ENCODE data around the gene DEFB124. TPM values are rescaled to one million over a fixed set of nuclear protein-coding genes. Genes with fewer than 3 reads are reported as not detected.
"Not testable (repeated sequence)": the region's sequence is repeated elsewhere in the genome, so short reads cannot be mapped to it uniquely, and the experiment has no call there.

Gene DEFB124
- total RNA-seq, 1 experiment from 2014 or later = not detected

DNA sequence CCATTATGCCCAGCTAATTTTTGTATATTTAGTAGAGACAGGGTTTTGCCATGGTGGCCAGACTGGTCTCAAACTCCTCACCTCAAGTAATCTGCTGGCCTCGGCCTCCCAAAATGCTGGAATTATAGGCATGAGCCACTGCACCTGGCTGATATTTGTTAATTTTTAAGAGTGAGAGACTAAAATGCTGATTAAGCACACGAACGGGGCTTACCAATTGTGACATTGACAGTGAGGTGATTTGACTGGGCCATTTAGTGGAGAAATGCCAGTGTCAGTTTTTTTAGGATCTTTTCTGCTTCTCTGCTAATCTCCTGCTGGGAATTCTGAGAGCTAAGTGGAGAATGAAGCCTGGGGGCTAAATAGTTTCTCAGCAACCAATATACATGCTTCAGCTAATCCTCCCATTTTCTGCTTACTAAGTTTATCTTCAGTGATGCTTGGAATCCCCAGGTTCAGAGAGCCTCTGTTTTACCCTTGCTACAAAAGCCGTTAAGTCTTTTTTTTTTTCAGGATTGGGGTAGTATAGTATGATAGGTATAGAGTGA lies 44.3 kb downstream of the DEFB124 start:
- H4K91ac ChIP-seq (ENCODE audit: insufficient read length, low read depth, low read length) = no peak overlapping the region
- H4K20me1 ChIP-seq (ENCODE audit: control insufficient read depth, insufficient read depth, insufficient read length) = no peaks in the 10 kb centered on the region
- H3T11ph ChIP-seq (ENCODE audit: low read length) = no peak overlapping the region
- H3K4me1 Mint-ChIP-seq = no peaks in the 10 kb centered on the region
- H3K23me2 ChIP-seq (ENCODE audit: insufficient read length, low read depth, low read length, poor library complexity, severe bottlenecking) = no peaks in the 10 kb centered on the region
- no peak overlapping the region for H4K8ac ChIP-seq (replicated peaks; ENCODE audit: insufficient read length, low read depth, low read length)
- no peak overlapping the region for H2BK12ac ChIP-seq (ENCODE audit: insufficient read length, low read depth, low read length)
- peaks cover 0 to 21% (median 2%) of the 10 kb centered on the region in 3 experiments; a peak in 4 of 7 replicates for H3K36me3 Mint-ChIP-seq (ENCODE audit: insufficient read depth in 1 of 3, low read depth in 3 of 3)
- no peak overlapping the region for H3K4me2 ChIP-seq (ENCODE audit: insufficient read depth, insufficient read length, low read length)
- peaks cover 58 to 65% of the 10 kb centered on the region in 2 experiments for H3K9me3 Mint-ChIP-seq
- H3K27ac ChIP-seq (ENCODE audit: insufficient read length, low read depth, low read length) = no peak overlapping the region
- no peaks in the 10 kb centered on the region for H3K79me2 ChIP-seq (ENCODE audit: insufficient read depth, low read length)
- no peak overlapping the region for H2BK15ac ChIP-seq (ENCODE audit: low read depth, low read length)
- H3K9me3 ChIP-seq (ENCODE audit: control insufficient read depth, low read depth, low read length) = peaks cover 26% of the 10 kb centered on the region
- no peaks in the 10 kb centered on the region for H3K4me1 ChIP-seq (ENCODE audit: insufficient read depth, low read length)
- TF ChIP-seq CTCF (conservative IDR thresholded peaks at IDR 0.05) = no peak
- H3K23ac ChIP-seq (ENCODE audit: insufficient read length, low read depth, low read length) = no peak overlapping the region
- H2AFZ ChIP-seq (ENCODE audit: low read length) = no peak overlapping the region
- no peak overlapping the region for H3K27ac Mint-ChIP-seq
- H4K5ac ChIP-seq (ENCODE audit: insufficient read length, low read depth, low read length) = no peak overlapping the region
- no peak overlapping the region for H2AK5ac ChIP-seq (ENCODE audit: insufficient read length, low read length)
- no peak for DNase-seq
- no CpG with 5 or more reads among the region's 4 CpGs for WGBS (ENCODE audit: extremely low coverage, insufficient read length, low lambda C conversion rate)
- no peak overlapping the region for H2BK5ac ChIP-seq (ENCODE audit: insufficient read length, low read length)
- H3K18ac ChIP-seq (ENCODE audit: insufficient read length, low read depth, low read length) = no peak overlapping the region
- H3K4me3 Mint-ChIP-seq = no peak overlapping the region
- no peaks in the 10 kb centered on the region for H3K27me3 ChIP-seq (ENCODE audit: insufficient read depth, low read length)
- no peak overlapping the region for H2BK20ac ChIP-seq (ENCODE audit: low read depth, low read length, poor library complexity, severe bottlenecking)
- no peak overlapping the region for H3K4ac ChIP-seq (ENCODE audit: low read depth, low read length)
- peaks cover 5% of the 10 kb centered on the region for H3K27me3 Mint-ChIP-seq (ENCODE audit: low read depth)
- no peak overlapping the region for H3K56ac ChIP-seq (ENCODE audit: insufficient read length, low read depth, low read length)
- no peak overlapping the region for H2BK120ac ChIP-seq (ENCODE audit: low read depth, low read length, poor library complexity, severe bottlenecking)
- no peaks in the 10 kb centered on the region for H3K79me1 ChIP-seq (ENCODE audit: insufficient read depth, low read depth, low read length, poor library complexity, severe bottlenecking)
- H3K9ac ChIP-seq (ENCODE audit: extremely low read depth, insufficient read length, low read length) = no peak overlapping the region
- H3K14ac ChIP-seq (ENCODE audit: insufficient read depth, low read length) = no peak overlapping the region

DNA sequence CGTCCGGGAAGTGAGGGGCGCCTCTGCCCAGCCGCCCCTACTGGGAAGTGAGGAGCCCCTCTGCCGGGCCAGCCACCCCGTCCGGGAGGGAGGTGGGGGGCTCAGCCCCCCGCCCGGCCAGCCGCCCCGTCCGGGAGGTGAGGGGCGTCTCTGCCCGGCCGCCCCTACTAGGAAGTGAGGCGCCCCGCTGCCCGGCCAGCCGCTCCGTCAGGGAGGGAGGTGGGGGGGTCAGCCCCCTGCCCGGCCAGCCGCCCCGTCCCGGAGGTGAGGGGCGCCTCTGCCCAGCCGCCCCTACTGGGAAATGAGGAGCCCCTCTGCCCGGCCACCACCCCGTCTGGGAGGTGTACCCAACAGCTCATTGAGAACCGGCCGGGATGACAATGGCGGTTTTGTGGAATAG lies 47.4 kb downstream of the DEFB124 start:
- not testable (repeated sequence) for H3K27ac ChIP-seq (ENCODE audit: insufficient read length, low read depth, low read length); H3T11ph ChIP-seq (ENCODE audit: low read length); H3K23me2 ChIP-seq (ENCODE audit: insufficient read length, low read depth, low read length, poor library complexity, severe bottlenecking); H3K23ac ChIP-seq (ENCODE audit: insufficient read length, low read depth, low read length); H3K4me1 Mint-ChIP-seq; H3K9ac ChIP-seq (ENCODE audit: extremely low read depth, insufficient read length, low read length); H2AK5ac ChIP-seq (ENCODE audit: insufficient read length, low read length); H2BK20ac ChIP-seq (ENCODE audit: low read depth, low read length, poor library complexity, severe bottlenecking); H4K20me1 ChIP-seq (ENCODE audit: control insufficient read depth, insufficient read depth, insufficient read length); H2BK12ac ChIP-seq (ENCODE audit: insufficient read length, low read depth, low read length); H3K4me3 Mint-ChIP-seq; H4K91ac ChIP-seq (ENCODE audit: insufficient read length, low read depth, low read length); H4K5ac ChIP-seq (ENCODE audit: insufficient read length, low read depth, low read length); H3K4ac ChIP-seq (ENCODE audit: low read depth, low read length); H2BK120ac ChIP-seq (ENCODE audit: low read depth, low read length, poor library complexity, severe bottlenecking); H3K27me3 Mint-ChIP-seq (ENCODE audit: low read depth); H3K18ac ChIP-seq (ENCODE audit: insufficient read length, low read depth, low read length); DNase-seq; H2BK15ac ChIP-seq (ENCODE audit: low read depth, low read length); H2AFZ ChIP-seq (ENCODE audit: low read length); H3K27me3 ChIP-seq (ENCODE audit: insufficient read depth, low read length); H3K79me2 ChIP-seq (ENCODE audit: insufficient read depth, low read length); H4K8ac ChIP-seq (replicated peaks; ENCODE audit: insufficient read length, low read depth, low read length); H3K79me1 ChIP-seq (ENCODE audit: insufficient read depth, low read depth, low read length, poor library complexity, severe bottlenecking); H2BK5ac ChIP-seq (ENCODE audit: insufficient read length, low read length); H3K14ac ChIP-seq (ENCODE audit: insufficient read depth, low read length); H3K27ac Mint-ChIP-seq; H3K56ac ChIP-seq (ENCODE audit: insufficient read length, low read depth, low read length); H3K4me1 ChIP-seq (ENCODE audit: insufficient read depth, low read length); H3K4me2 ChIP-seq (ENCODE audit: insufficient read depth, insufficient read length, low read length)
- Mint-ChIP-seq H3K36me3 (ENCODE audit: insufficient read depth in 1 of 3, low read depth in 3 of 3) (peaks cover 0 to 26% (median 5%) of the 10 kb centered on the region in 3 experiments; a peak in 5 of 7 replicates), H3K9me3 (peaks cover 59 to 67% of the 10 kb centered on the region in 2 experiments)
- H3K9me3 ChIP-seq (ENCODE audit: control insufficient read depth, low read depth, low read length) = peaks cover 34% of the 10 kb centered on the region
- no CpG with 5 or more reads among the region's 31 CpGs for WGBS (ENCODE audit: extremely low coverage, insufficient read length, low lambda C conversion rate)
